HCT116 (cell line): ENCODE data around the gene LRRC2. TPM values are rescaled to one million over a fixed set of nuclear protein-coding genes. Genes with fewer than 3 reads are reported as not detected.

Source experiments
- ATAC-seq: fragments of 200-7000 bp; cut with Tn5 transposase; 2 replicates; pipeline ENCODE4 v1.9.1; 2020; ENCODE audit warnings: mild to moderate bottlenecking, moderate library complexity
- BruUV-seq: library from RNA; stranded (reverse); fragments of 400-500 nt; replicated peaks from 2 replicates; lab custom pipeline; 2021; lab: Mats Ljungman, UMichigan
- CTCF ChIA-PET: fragments of 300-600 bp; sonication (Branson Sonifier 250); formaldehyde crosslinking; loops from one replicate; lab custom pipeline; 2021; ENCODE audit warnings: antibody characterized with exemption; lab: Charles Lee
- POLR2A ChIA-PET: fragments of 300-600, 350-600 bp; sonication (Branson Sonifier 250); formaldehyde crosslinking; loops from one replicate; lab custom pipeline; 2021; ENCODE audit warnings: antibody characterized with exemption; lab: Charles Lee
- RAD21 ChIA-PET, 2 experiments: fragments of 300-600 bp; sonication (Branson Sonifier 250); formaldehyde crosslinking; loops; one replicate each; lab custom pipeline; 2023; ENCODE audit warnings: low total read pairs in 2 of 2; ENCODE audit not compliant: uncharacterized antibody in 2 of 2, unreplicated experiment in 2 of 2, low non-redundant PET in 1 of 2; lab: Charles Lee
- DNase-seq: peaks from one replicate; pipeline ENCODE4 v3.0.0-alpha.2; 2010; ENCODE audit warnings: low read depth, low spot score
- H2AFZ ChIP-seq: fragments of 200-600 bp; shearing (Covaris generic), sonication (generic); 2 replicates; pipeline ENCODE4 v1.6.1; 2017; ENCODE audit warnings: low read depth, mixed run types, mixed read lengths, antibody characterized with exemption, low read length; ENCODE audit not compliant: poor library complexity, severe bottlenecking
- H3K27ac ChIP-seq: 2 replicates; pipeline ENCODE4 v1.5.1; 2012; ENCODE audit warnings: low read depth, low read length
- H3K27me3 ChIP-seq: fragments of 200-600 bp; sonication (generic); 2 replicates; pipeline ENCODE4 v1.6.1; 2016; ENCODE audit warnings: mixed run types, low read length, mixed read lengths; ENCODE audit not compliant: insufficient read depth
- H3K36me3 ChIP-seq, 2 experiments: fragments of 200-500 bp in 1 of 2; fragments of 200-600 bp in 1 of 2; sonication (Bioruptor generic) in 1 of 2; sonication (generic) in 1 of 2; 2 replicates each; pipeline versions ENCODE4 v1.5.1 to v1.6.1; 2014 to 2016; ENCODE audit warnings: low read length in 2 of 2, inconsistent platforms in 1 of 2, mixed read lengths in 1 of 2, mixed run types in 1 of 2; ENCODE audit not compliant: insufficient read depth in 2 of 2, control insufficient read depth in 1 of 2
- H3K4me1 ChIP-seq, 2 experiments: fragments of 200-600 bp in 1 of 2; sonication (generic) in 1 of 2; 2 replicates each; pipeline versions ENCODE4 v1.5.1 to v1.6.1; 2012 to 2017; ENCODE audit warnings: low read length in 2 of 2, inconsistent platforms in 1 of 2, mild to moderate bottlenecking in 1 of 2, mixed read lengths in 1 of 2, mixed run types in 1 of 2, moderate library complexity in 1 of 2; ENCODE audit not compliant: insufficient read depth in 2 of 2, control insufficient read depth in 1 of 2
- H3K4me2 ChIP-seq: fragments of 200-600 bp; sonication (generic); 2 replicates; pipeline ENCODE4 v1.6.1; 2017; ENCODE audit warnings: mixed run types, low read length, mixed read lengths
- H3K4me3 ChIP-seq, 2 experiments: fragments of 200-600 bp in 1 of 2; sonication (generic) in 1 of 2; replicated peaks in 1 of 2; 2 replicates each; pipeline ENCODE4 v1.5.1; 2011 to 2016; ENCODE audit warnings: low read length in 2 of 2, control low read depth in 1 of 2, low read depth in 1 of 2, mild to moderate bottlenecking in 1 of 2, mixed read lengths in 1 of 2, mixed run types in 1 of 2
- H3K79me2 ChIP-seq: fragments of 200-600 bp; sonication (generic); 2 replicates; pipeline ENCODE4 v1.6.1; 2017; ENCODE audit warnings: mild to moderate bottlenecking, mixed run types, low read length, moderate library complexity, mixed read lengths; ENCODE audit not compliant: insufficient read depth
- H3K9ac ChIP-seq: fragments of 200-600 bp; sonication (generic); 2 replicates; pipeline ENCODE4 v1.6.1; 2016; ENCODE audit warnings: low read length, mixed read lengths
- H3K9me2 ChIP-seq: fragments of 200-600 bp; sonication (generic), shearing (Covaris generic); 2 replicates; pipeline ENCODE4 v1.6.1; 2017; ENCODE audit warnings: mixed run types, mild to moderate bottlenecking, moderate library complexity; ENCODE audit not compliant: insufficient read depth
- H3K9me3 ChIP-seq, 2 experiments: fragments of 200-500 bp in 1 of 2; fragments of 200-600 bp in 1 of 2; sonication (Bioruptor generic) in 1 of 2; sonication (generic) in 1 of 2; 2 replicates each; pipeline ENCODE4 v1.6.1; 2014 to 2017; ENCODE audit warnings: low read length in 2 of 2, mixed read lengths in 2 of 2, inconsistent platforms in 1 of 2, low read depth in 1 of 2, mild to moderate bottlenecking in 1 of 2, mixed run types in 1 of 2, moderate library complexity in 1 of 2; ENCODE audit not compliant: control insufficient read depth in 1 of 2, insufficient read depth in 1 of 2
- H4K20me1 ChIP-seq: fragments of 200-600 bp; sonication (generic), shearing (Covaris generic); 2 replicates; pipeline ENCODE4 v1.6.1; 2017; ENCODE audit warnings: mixed run types, mild to moderate bottlenecking, moderate library complexity; ENCODE audit not compliant: insufficient read depth
- CEBPB ChIP-seq: IDR thresholded peaks from 2 replicates; pipeline ENCODE4 v1.6.1; 2012; ENCODE audit warnings: low read depth
- EGR1 ChIP-seq: IDR thresholded peaks from 2 replicates; pipeline ENCODE4 v1.6.1; 2012; ENCODE audit warnings: low read depth
- FOSL1 ChIP-seq: IDR thresholded peaks from 2 replicates; pipeline ENCODE4 v1.6.1; 2012; ENCODE audit warnings: low read depth
- RAD21 ChIP-seq: IDR thresholded peaks from 2 replicates; pipeline ENCODE4 v1.6.1; 2012; ENCODE audit warnings: low read depth, mild to moderate bottlenecking
- ZNF274 ChIP-seq: fragments of 200-500 bp; sonication (Bioruptor generic); IDR thresholded peaks from 2 replicates; pipeline ENCODE4 v1.6.1; 2014; ENCODE audit warnings: mild to moderate bottlenecking, low read depth, low read length, inconsistent platforms
- intact Hi-C: fragments of 100-400 bp; cut with micrococcal nuclease; formaldehyde crosslinking; loops from 2 replicates; pipeline ENCODE4 v1.10.0; 2022
- total RNA-seq: library from RNA; stranded (reverse); gene quantifications from one replicate; pipeline ENCODE4 v1.2.1, GENCODE V29; 2021; ENCODE audit not compliant: unreplicated experiment

LRRC2 gene
- total RNA-seq, 1 experiment from 2014 or later = not detected

DNA sequence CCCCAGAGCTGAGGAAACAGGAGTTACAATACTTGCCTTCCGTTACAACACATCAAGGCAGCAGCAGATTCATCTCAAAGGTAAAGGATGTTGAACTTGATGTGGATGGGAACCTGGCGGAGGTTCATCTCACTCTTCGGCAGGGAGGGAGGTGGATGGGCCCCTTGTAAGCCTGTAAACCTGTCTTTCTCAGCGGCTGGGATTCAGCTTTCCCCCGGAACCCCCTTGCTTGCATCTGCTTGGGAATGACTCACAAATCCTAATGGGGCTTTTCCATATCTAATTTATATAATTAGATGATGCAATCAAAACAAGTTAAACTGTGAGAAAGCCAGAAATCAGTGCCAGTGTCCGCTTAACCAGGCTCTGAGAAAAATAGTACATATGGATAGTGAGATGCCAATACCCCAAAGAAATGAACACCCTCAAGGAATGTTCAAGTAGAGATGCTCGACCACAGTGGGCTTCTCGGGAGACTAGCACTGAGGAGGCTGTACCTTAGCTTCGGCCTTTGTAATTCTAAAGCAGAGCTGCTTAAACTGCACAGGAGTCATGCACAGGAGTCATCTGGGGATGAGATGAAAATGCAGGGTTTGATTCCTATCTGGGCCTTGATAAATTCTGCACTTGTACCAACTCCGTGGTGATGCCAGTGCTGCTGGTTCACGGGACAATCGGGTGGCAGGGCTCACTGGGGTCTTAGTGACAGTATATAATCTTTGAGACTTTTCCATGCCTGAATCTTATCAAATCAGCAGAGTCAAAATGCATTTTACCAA is 44.0 kb upstream of the LRRC2 start:
- Histone ChIP-seq H3K27me3 (peaks cover 2% of the 10 kb centered on the region; the same call in 1 of the 2 replicates), H3K79me2 (no peaks in the 10 kb centered on the region), H2AFZ (no peak overlapping the region), H3K9ac (no peak overlapping the region), H3K9me3 (no peaks in the 10 kb centered on the region), H3K27ac (no peak overlapping the region), H3K36me3 (no peaks in the 10 kb centered on the region), H3K4me1 (peaks cover 0 to 6% of the 10 kb centered on the region in 2 experiments; a peak in 1 of 4 replicates), H3K9me2 (no peaks in the 10 kb centered on the region), H3K4me3 (no peak overlapping the region), H4K20me1 (no peaks in the 10 kb centered on the region), H3K4me2 (no peak overlapping the region)
- RAD21 ChIA-PET = no interaction called here
- intact Hi-C loops = no loop called here
- BruUV-seq = no TSS peak
- POLR2A ChIA-PET = no interaction called here
- ATAC-seq = no peak
- TF ChIP-seq CEBPB = no peak
- CTCF ChIA-PET = no interaction called here
- DNase-seq = no peak

- Histone ChIP-seq H4K20me1 (no peaks in the 10 kb centered on the region), H3K79me2 (no peaks in the 10 kb centered on the region), H3K9me3 (no peaks in the 10 kb centered on the region), H2AFZ (no peak overlapping the region), H3K4me3 (no peak overlapping the region), H3K9me2 (no peaks in the 10 kb centered on the region), H3K27me3 (no peaks in the 10 kb centered on the region), H3K36me3 (no peaks in the 10 kb centered on the region), H3K27ac (no peak overlapping the region), H3K9ac (no peak overlapping the region), H3K4me2 (no peak overlapping the region), H3K4me1 (peaks cover 0 to 6% of the 10 kb centered on the region in 2 experiments; a peak in 1 of 4 replicates)
- DNase-seq = no peak
- POLR2A ChIA-PET = no interaction called here
- no peak for ATAC-seq
- RAD21 ChIA-PET = no interaction called here
- intact Hi-C loops = no loop called here
- TF ChIP-seq FOSL1 = no peak
- no peak for TF ChIP-seq RAD21
- TF ChIP-seq EGR1 = no peak
- no peak for TF ChIP-seq ZNF274
- BruUV-seq = no TSS peak
- CTCF ChIA-PET = interaction anchor here (1.6 kb wide), 1 partner anchor 51 kb away, joined by 3 read pairs; no protein-coding TSS in a partner anchor
Measured at GRCh38 chr3:46609212-46609721, 43.2 kb upstream of the LRRC2 start.
